HG03457 (cell line): Measurements from ENCODE around the gene SPON1.

Experiments
- ATAC-seq: cut with Tn5 transposase; IDR thresholded peaks from one replicate; pipeline ENCODE4 v1.9.1; 2021; ENCODE audit warnings: moderate number of reproducible peaks; ENCODE audit not compliant: unreplicated experiment

The SPON1 gene

GRCh38 chr11:13942971-13943381 is 19.5 kb upstream of the SPON1 start:
- no peak for ATAC-seq

GRCh38 chr11:13944016-13944415 is 18.5 kb upstream of the SPON1 start:
- no peak for ATAC-seq

- ATAC-seq, result no peak
Observed at GRCh38 chr11:13944911-13945425, 17.6 kb upstream of the SPON1 start.

- no peak for ATAC-seq
Observed at GRCh38 chr11:13947379-13947778, 15.1 kb upstream of the SPON1 start.

- ATAC-seq, result no peak
Observed at GRCh38 chr11:13949876-13950275, 12.6 kb upstream of the SPON1 start.

GRCh38 chr11:13952221-13952620 is 10.3 kb upstream of the SPON1 start:
- no peak for ATAC-seq

GRCh38 chr11:13952668-13953067 is 9.9 kb upstream of the SPON1 start:
- no peak for ATAC-seq

- no peak for ATAC-seq
Observed at GRCh38 chr11:13954591-13954990, 7.9 kb upstream of the SPON1 start.

- ATAC-seq, result no peak
Observed at GRCh38 chr11:13955971-13956421, 6.5 kb upstream of the SPON1 start.

GRCh38 chr11:13956988-13957387 is 5.5 kb upstream of the SPON1 start:
- ATAC-seq, result no peak

- no peak for ATAC-seq
Observed at GRCh38 chr11:13958641-13959400, 3.7 kb upstream of the SPON1 start.

- ATAC-seq, result no peak
Observed at GRCh38 chr11:13962198-13962561, 343 bp upstream of the SPON1 start.

GRCh38 chr11:13963169-13963948 is 836 bp downstream of the SPON1 start:
- no peak for ATAC-seq

- ATAC-seq, result no peak
Observed at GRCh38 chr11:13963949-13964770, 1.6 kb downstream of the SPON1 start.

- no peak for ATAC-seq
Observed at GRCh38 chr11:13964771-13965074, 2.2 kb downstream of the SPON1 start.

- ATAC-seq, result no peak
Observed at GRCh38 chr11:13965337-13965736, 2.8 kb downstream of the SPON1 start.

GRCh38 chr11:13966013-13966412 is 3.5 kb downstream of the SPON1 start:
- ATAC-seq, result no peak

- no peak for ATAC-seq
Observed at GRCh38 chr11:13966486-13966885, 4.0 kb downstream of the SPON1 start.

GRCh38 chr11:13970986-13971385 is 8.5 kb downstream of the SPON1 start:
- no peak for ATAC-seq

GRCh38 chr11:13972043-13972910 is 9.8 kb downstream of the SPON1 start:
- no peak for ATAC-seq
